Sigmoid colon (tissue), 7 donors: ENCODE results near the gene ATP6V1F. TPM values are rescaled to one million over a fixed set of nuclear protein-coding genes. Genes with fewer than 3 reads are reported as not detected.

ENCODE experiments used
- DNase-seq: peaks from one replicate; pipeline ENCODE4 v3.0.0-alpha.2; 2019
- H3K27ac ChIP-seq, 4 donors: fragments of 200-600 bp; sonication (generic); one replicate each; pipeline ENCODE4 v1.5.1; 2016 to 2019; ENCODE audit warnings: mild to moderate bottlenecking in 1 of 4
- H3K27me3 ChIP-seq, 3 donors: fragments of 200-600 bp; sonication (generic); one replicate each; pipeline ENCODE4 v1.5.1; 2019; ENCODE audit warnings: mild to moderate bottlenecking in 1 of 3
- H3K36me3 ChIP-seq, 4 donors: fragments of 200-600 bp; sonication (generic); one replicate each; pipeline ENCODE4 v1.5.1; 2016 to 2019
- H3K4me1 ChIP-seq, 4 donors: fragments of 200-600 bp; sonication (generic); one replicate each; pipeline ENCODE4 v1.5.1; 2017 to 2019
- H3K4me3 ChIP-seq, 4 donors: fragments of 200-600 bp; sonication (generic); one replicate each; pipeline ENCODE4 v1.5.1; 2017 to 2019; ENCODE audit warnings: mild to moderate bottlenecking in 2 of 4, moderate library complexity in 1 of 4
- H3K9me3 ChIP-seq, 4 donors: fragments of 200-600 bp in 3 of 4; sonication (generic) in 3 of 4; one replicate each; pipeline versions ENCODE4 v1.5.1 to v1.6.1; 2013 to 2019
- EP300 ChIP-seq, 4 donors: sonication (generic); formaldehyde crosslinking; IDR thresholded peaks; one replicate each; pipeline ENCODE4 v1.6.1; 2017; ENCODE audit warnings: antibody characterized with exemption in 4 of 4
- POLR2A ChIP-seq, 2 donors: fragments of 450-650 bp; IDR thresholded peaks; one replicate each; pipeline ENCODE4 v1.6.1; 2016; ENCODE audit warnings: antibody characterized with exemption in 2 of 2, mild to moderate bottlenecking in 2 of 2, moderate library complexity in 2 of 2
- POLR2AphosphoS5 ChIP-seq, 4 donors: sonication (generic); formaldehyde crosslinking; IDR thresholded peaks; one replicate each; pipeline ENCODE4 v1.6.1; 2017; ENCODE audit warnings: antibody characterized with exemption in 4 of 4
- WGBS, 2 donors: extraction: QIAGEN DNeasy Blood & Tissue Kit; methylation state at CpG; one replicate each; pipeline ENCODE4 v1.1.7; 2013; 5-methylcytosine and 5-hydroxymethylcytosine counted together
- intact Hi-C: fragments of 100-400 bp; cut with DNase I; formaldehyde crosslinking; loops from one replicate; pipeline ENCODE4 v1.15.1; 2023
- polyA plus RNA-seq, 3 donors: library from polyadenylated mRNA; stranded (reverse); fragments of 200-250 nt; gene quantifications; one replicate each; pipeline ENCODE4 v1.2.3, GENCODE V29; 2013
- total RNA-seq, 4 donors: library from RNA; depleted of rRNA; stranded (reverse); fragments of >200 nt; gene quantifications; one replicate each; pipeline ENCODE4 v1.1.0, GENCODE V29; 2016
- TF ChIP-seq, protein P1 (sequence below), 4 experiments: fragments of 450-650 bp in 3 of 4; fragments of 200-600 bp in 1 of 4; IDR thresholded peaks; one replicate each; pipeline ENCODE4 v1.5.1; 2016 to 2019; ENCODE audit warnings: antibody characterized with exemption in 4 of 4, mild to moderate bottlenecking in 3 of 4, moderate library complexity in 2 of 4
- donor health status: healthy with polysubstance abuse.
- donor health status: Bipolar disorder and iron deficiency.
- donor health status: healthy.

ATP6V1F gene
- total and polyA plus RNA-seq, 7 donors: 96.7 to 214 (median 138) TPM

DNA sequence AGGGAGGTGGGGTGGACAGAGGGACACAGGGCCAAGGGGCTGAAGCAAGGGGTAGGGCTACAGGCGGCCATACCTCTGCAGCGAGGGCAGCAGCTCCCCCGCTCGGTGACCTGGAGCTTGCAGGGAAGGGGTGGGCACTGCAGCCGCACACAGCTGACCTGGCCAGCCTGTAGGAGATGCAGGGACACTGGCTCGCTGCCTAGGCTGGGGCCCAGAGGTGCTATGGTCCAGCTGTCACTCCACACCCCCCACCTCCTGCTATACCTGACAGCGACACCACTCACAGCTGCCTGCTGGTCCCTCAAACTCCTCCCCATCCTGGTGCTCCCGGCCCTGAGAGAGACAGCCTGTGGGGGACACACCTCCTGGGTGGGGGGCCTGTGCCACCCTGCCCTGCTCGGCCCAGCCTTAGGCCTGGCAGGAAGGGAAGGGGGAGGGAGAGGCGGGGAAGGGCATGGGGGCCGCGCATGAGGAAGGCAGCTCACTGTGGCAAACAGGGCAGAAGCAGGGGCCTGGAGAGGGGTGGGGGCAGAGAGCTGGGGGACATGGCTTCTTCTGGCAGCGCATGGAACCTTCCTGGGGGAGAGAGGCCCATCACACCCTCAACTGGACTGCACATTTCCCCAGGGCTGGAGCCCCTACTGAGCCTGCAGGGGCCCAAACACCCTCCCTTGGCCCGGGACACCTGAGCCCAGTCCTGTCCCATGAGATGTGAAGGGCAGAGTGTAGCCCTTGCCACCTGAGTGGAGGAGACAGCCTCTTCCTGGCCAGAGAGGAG, 23.9 kb downstream of the ATP6V1F start:
- H3K27ac ChIP-seq: no peak overlapping the region
- intact Hi-C loops: no loop called here
- peaks cover 0 to 10% (median 6%) of the 10 kb centered on the region in 4 donors for H3K4me1 ChIP-seq
- 62 to 77% methylated on average over 14 of the region's 14 CpGs for WGBS, 2 donors
- H3K27me3 ChIP-seq: peaks cover 11 to 30% (median 17%) of the 10 kb centered on the region in 3 donors
- no peaks in the 10 kb centered on the region for H3K9me3 ChIP-seq
- peak; percentile 61 for DNase-seq
- H3K36me3 ChIP-seq: no peaks in the 10 kb centered on the region
- no peak overlapping the region for H3K4me3 ChIP-seq
- TF ChIP-seq POLR2A (IDR thresholded peaks at IDR 0.05) (no peak), POLR2AphosphoS5 (IDR thresholded peaks at IDR 0.05) (no peak), EP300 (IDR thresholded peaks at IDR 0.05) (no peak)
- TF ChIP-seq, protein P1, sequence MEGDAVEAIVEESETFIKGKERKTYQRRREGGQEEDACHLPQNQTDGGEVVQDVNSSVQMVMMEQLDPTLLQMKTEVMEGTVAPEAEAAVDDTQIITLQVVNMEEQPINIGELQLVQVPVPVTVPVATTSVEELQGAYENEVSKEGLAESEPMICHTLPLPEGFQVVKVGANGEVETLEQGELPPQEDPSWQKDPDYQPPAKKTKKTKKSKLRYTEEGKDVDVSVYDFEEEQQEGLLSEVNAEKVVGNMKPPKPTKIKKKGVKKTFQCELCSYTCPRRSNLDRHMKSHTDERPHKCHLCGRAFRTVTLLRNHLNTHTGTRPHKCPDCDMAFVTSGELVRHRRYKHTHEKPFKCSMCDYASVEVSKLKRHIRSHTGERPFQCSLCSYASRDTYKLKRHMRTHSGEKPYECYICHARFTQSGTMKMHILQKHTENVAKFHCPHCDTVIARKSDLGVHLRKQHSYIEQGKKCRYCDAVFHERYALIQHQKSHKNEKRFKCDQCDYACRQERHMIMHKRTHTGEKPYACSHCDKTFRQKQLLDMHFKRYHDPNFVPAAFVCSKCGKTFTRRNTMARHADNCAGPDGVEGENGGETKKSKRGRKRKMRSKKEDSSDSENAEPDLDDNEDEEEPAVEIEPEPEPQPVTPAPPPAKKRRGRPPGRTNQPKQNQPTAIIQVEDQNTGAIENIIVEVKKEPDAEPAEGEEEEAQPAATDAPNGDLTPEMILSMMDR (IDR thresholded peaks at IDR 0.05): no peak

DNA sequence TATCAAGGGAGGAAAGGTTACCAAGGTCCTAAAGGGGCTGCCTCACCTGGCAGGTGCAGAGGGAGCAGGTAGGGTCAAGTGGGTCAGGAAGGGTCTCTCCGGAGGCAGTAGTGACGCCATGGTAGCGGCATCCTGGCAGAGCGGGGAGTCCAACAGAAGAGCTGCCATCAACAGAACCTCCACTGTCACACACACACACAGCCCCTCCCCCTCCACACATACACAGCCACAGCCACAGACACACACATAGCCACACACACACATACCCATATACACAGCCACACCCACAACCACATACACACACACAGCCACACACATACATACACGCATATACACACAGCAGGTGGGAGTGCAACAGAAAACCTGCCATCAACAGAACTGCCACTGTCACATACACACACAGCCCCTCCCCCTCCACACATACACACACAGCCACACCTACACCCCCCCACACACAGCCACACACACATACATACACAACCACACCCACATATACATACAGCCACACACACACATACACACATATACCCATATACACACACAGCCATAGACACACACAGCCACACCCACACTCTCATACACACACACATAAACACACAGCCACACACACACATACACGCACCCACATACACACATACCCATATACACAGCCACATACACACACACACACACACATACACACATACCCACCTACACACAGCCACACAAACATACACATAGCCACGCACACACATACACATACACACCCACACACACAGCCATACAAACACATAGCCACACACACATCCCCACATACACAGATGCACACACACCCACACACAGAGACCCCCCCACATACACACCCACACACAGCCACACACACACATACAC, 24.7 kb downstream of the ATP6V1F start:
- Histone ChIP-seq H3K27me3 (peaks cover 12 to 38% (median 19%) of the 10 kb centered on the region in 3 donors), H3K4me3 (no peak overlapping the region), H3K4me1 (peaks cover 0 to 10% (median 6%) of the 10 kb centered on the region in 4 donors), H3K27ac (no peak overlapping the region), H3K36me3 (no peaks in the 10 kb centered on the region), H3K9me3 (no peaks in the 10 kb centered on the region)
- WGBS, 2 donors: 84 to 91% methylated on average over 7 of the region's 7 CpGs
- DNase-seq: peak; percentile 50
- intact Hi-C loops: no loop called here
- TF ChIP-seq POLR2A (IDR thresholded peaks at IDR 0.05): no peak
- no peak for TF ChIP-seq EP300 (IDR thresholded peaks at IDR 0.05)
- TF ChIP-seq POLR2AphosphoS5 (IDR thresholded peaks at IDR 0.05): no peak
- TF ChIP-seq, protein P1 (IDR thresholded peaks at IDR 0.05): no peak

DNA sequence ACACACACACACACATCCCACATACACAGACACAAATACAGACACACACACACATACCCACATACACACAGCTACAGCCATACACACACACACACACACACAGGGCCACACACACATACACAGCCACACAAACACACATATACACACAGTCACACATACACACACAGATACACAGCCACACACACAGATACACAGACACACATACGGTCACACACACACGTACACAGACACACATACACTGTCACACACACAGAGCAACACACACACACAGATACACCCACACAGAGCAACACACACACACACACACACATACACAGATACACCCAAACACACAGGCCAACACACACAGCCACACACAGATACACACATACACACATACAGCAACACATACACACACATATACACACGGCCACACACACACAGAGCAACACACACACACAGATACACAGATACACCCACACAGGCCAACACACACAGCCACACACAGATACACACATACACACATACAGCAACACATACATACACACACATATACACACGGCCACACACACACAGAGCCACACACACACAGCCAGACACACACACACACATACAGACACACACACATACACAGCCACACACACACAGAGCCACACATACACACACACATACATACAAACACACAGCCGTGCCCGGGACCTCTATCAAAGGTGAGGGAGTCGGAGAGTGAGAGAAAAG, 25.5 kb downstream of the ATP6V1F start:
- H3K27ac ChIP-seq: no peak overlapping the region
- H3K4me1 ChIP-seq: peaks cover 0 to 10% (median 6%) of the 10 kb centered on the region in 4 donors
- H3K9me3 ChIP-seq: no peaks in the 10 kb centered on the region
- no peaks in the 10 kb centered on the region for H3K36me3 ChIP-seq
- no peak overlapping the region for H3K4me3 ChIP-seq
- H3K27me3 ChIP-seq: peaks cover 12 to 38% (median 19%) of the 10 kb centered on the region in 3 donors
- intact Hi-C loops: no loop called here
- peak; percentile 2 for DNase-seq
- 74 to 91% methylated on average over 7 of the region's 7 CpGs for WGBS, 2 donors
- TF ChIP-seq POLR2AphosphoS5 (IDR thresholded peaks at IDR 0.05): no peak

DNA sequence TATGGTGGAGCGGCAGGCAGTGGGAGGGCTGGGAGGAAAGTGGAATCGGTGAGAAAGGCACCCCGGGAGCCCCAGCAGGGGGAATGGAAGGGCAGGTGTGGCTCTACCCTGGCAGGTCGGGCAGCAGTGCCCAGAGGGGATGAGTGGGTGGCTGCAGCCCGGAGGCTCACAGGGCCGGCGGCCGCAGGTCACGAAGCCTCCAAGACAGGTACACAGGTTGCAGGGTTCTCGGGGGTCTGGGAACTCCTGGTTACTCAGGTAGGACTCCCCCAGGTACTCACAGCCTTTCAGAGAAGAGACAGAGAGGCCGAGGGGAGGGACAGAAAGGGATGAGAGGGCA, 26.1 kb downstream of the ATP6V1F start:
- Histone ChIP-seq H3K27ac (no peak overlapping the region), H3K27me3 (peaks cover 12 to 38% (median 19%) of the 10 kb centered on the region in 3 donors), H3K9me3 (no peaks in the 10 kb centered on the region), H3K36me3 (no peaks in the 10 kb centered on the region), H3K4me1 (peaks cover 0 to 10% (median 6%) of the 10 kb centered on the region in 4 donors), H3K4me3 (no peak overlapping the region)
- intact Hi-C loops: no loop called here
- TF ChIP-seq POLR2A (IDR thresholded peaks at IDR 0.05) (no peak), EP300 (IDR thresholded peaks at IDR 0.05) (no peak)
- WGBS, 2 donors: 80 to 83% methylated on average over 11 of the region's 11 CpGs
- no peak for DNase-seq

DNA sequence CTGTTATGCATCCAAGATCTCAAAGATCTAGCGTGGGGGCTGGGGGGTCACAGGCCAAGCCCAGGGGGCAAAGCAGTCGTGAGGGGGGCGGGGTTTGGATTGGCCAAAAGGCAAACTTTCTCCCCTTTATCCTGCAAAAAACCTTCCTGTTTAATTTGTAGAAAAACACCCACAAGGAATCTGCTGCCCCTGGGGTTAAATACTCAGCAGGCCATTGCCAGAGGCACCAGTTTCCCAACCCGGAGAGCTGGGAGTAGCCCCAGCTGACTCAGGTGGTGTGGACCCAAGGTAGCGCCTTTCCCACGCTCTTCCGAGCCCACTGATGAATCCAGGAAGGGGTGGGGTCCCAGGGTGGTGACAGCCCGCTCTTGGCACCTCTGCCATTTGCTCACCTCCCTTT, 26.5 kb downstream of the ATP6V1F start:
- no peak for DNase-seq
- Histone ChIP-seq H3K27me3 (peaks cover 12 to 38% (median 19%) of the 10 kb centered on the region in 3 donors), H3K36me3 (no peaks in the 10 kb centered on the region), H3K27ac (no peak overlapping the region), H3K4me3 (no peak overlapping the region), H3K9me3 (no peaks in the 10 kb centered on the region), H3K4me1 (peaks cover 0 to 10% (median 6%) of the 10 kb centered on the region in 4 donors)
- intact Hi-C loops: no loop called here
- 54 to 80% methylated on average over 8 of the region's 8 CpGs for WGBS, 2 donors
- TF ChIP-seq POLR2A (IDR thresholded peaks at IDR 0.05) (no peak), POLR2AphosphoS5 (IDR thresholded peaks at IDR 0.05) (no peak), EP300 (IDR thresholded peaks at IDR 0.05) (no peak)
- TF ChIP-seq, protein P1 (IDR thresholded peaks at IDR 0.05): no peak
